GM12873 (cell line): ENCODE results near the gene PRRT1B.

Experiments
- CTCF ChIP-seq: IDR thresholded peaks from 2 replicates; pipeline ENCODE4 v1.5.1; 2012; ENCODE audit warnings: low read depth, mild to moderate bottlenecking, moderate library complexity, low read length, control low read depth; ENCODE audit not compliant: insufficient read depth; ENCODE audit errors: missing control alignments

Gene PRRT1B

GRCh38 chr9:131543141-131543540, 2.2 kb upstream of the PRRT1B start:
- no peak for TF ChIP-seq CTCF

- TF ChIP-seq CTCF, result no peak
These were observed 538 bp downstream of the PRRT1B start for GRCh38 chr9:131545786-131546335.

- no peak for TF ChIP-seq CTCF
These were observed 1.2 kb downstream of the PRRT1B start for GRCh38 chr9:131546336-131547084.

DNA sequence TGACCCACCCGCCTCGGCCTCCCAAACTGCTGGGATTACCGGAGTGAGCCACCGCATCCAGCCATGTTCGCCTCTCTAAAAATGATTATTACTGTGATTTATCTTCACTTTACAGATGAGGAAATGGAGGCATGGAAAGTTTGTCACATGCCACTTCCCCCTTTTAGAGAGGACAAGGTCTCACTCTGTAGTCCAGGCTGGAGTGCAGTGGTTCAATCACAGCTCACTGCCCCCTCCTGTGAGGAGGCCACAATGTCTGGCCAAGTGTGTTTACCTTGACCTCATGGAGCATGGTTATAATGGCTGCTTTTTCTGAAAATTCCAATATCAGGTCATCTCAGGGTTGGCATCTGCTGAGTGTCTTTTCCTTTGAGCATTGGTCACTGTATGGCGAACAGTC, 6.7 kb downstream of the PRRT1B start:
- no peak for TF ChIP-seq CTCF

DNA sequence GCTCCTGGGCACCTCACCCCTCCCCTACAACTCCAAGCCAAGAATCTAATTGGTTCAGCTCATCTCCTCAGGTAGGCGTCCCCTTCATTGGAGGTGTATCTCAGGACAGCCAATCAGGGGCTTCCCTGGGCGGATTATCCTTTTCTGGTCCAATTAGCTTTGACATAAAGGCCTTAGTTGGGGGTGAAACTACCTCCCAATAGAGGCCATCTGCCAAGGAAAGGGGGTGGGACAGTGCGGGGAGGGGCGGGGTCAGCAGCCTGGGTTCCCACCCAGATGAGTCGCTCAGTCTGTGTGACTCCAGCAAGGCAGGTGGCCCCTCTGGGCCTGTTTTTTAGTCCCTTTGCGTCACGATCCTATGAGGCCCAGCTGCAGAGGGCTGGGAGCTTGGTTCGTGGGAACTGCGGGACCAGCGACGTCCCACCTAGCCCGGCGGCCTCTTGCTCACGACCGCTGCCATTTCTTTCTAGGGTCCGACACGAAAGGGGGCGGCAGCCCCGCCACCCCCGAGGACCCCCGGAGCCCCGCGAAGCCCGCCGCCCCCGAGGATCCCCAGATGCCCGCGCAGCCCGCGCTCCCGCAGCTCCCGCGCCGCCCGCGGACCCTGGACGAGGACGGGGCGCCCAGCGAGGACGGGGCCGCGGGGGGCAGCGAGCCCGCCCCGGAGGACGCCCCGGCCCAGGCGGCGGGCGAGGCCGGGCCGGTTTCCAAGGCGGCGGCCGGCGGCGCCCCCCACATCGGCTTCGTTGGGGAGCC, 8.9 kb downstream of the PRRT1B start:
- TF ChIP-seq CTCF, result no peak

GRCh38 chr9:131554843-131555351, 9.6 kb downstream of the PRRT1B start:
- no peak for TF ChIP-seq CTCF

DNA sequence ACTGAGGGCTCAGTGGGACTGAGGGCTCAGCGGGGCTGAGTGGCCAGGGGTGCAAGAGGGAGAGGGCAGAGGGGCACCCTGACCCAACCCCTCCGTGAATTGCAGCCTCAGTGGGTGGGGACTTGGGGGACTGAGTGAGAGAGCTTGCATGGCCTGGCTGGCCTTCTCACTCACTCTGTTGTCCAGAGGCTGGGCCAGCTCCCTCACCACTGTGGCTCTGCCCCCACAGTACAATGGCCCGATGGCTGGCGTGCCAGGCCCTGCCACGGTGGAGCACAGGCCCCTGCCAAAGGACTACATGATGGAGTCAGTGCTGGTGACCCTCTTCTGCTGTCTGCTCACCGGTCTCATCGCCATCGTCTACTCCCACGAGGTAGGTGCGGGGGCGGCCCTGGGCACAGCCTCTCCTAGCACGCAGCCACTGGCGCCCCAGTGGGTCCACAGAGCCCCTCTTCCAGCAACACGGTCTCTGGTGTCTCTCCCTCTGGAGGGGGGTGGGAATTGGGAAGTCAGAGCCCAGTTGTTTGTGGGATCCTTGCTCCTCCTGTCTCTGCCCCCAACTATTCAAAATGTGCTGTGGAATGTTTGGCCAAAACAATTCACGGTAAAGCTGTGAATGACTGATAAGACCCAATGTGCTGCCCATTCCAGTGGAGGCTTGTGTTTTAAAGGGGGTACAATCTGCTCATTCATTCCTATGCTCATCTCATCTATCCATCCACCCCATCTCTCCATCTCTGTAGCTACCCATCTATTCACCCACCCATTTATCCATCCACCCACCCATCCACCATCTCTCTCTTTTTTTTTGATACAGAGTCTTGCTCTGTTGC, 10.7 kb downstream of the PRRT1B start:
- TF ChIP-seq CTCF, result no peak
